DMS 273 (cell line): ENCODE results near the gene FBXW2.
A peak's percentile ranks its signal among the peaks of the same experiment; 100 is the strongest.
"Not testable (repeated sequence)": the region's sequence is repeated elsewhere in the genome, so short reads cannot be mapped to it uniquely, and the experiment has no call there.

Experiments used
- DNase-seq: peaks from one replicate; lab custom pipeline; 2025; ENCODE audit not compliant: unreplicated experiment; lab: John Stamatoyannopoulos, UW

Gene FBXW2

GRCh38 chr9:120746366-120746765 lies 46.9 kb downstream of the FBXW2 start:
- not testable (repeated sequence) for DNase-seq

- DNase-seq = no peak
Observed at GRCh38 chr9:120745278-120745677, 47.9 kb downstream of the FBXW2 start.

- DNase-seq = peak; percentile 70
Observed at GRCh38 chr9:120742951-120743416, 50.2 kb downstream of the FBXW2 start.

DNA sequence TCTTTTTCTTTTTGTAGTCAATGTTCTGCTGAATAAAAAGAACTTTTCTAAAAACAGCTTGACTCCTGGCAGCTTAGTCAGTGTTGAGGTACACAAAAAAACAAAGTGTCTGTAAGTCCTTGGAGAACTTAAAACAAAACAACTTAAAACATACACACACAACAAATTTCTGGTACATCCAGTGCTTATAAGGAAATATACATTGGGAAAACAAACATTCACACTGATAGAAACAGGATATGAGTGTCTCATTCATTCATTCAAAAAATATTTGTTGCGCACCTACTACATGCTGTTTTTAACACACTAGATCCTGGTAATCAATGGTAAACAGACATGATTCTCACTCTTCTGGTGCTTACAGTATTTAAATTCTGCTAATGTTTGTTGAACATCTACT lies 51.5 kb downstream of the FBXW2 start:
- no peak for DNase-seq

- no peak for DNase-seq
Observed at GRCh38 chr9:120741191-120741590, 52.0 kb downstream of the FBXW2 start.

DNA sequence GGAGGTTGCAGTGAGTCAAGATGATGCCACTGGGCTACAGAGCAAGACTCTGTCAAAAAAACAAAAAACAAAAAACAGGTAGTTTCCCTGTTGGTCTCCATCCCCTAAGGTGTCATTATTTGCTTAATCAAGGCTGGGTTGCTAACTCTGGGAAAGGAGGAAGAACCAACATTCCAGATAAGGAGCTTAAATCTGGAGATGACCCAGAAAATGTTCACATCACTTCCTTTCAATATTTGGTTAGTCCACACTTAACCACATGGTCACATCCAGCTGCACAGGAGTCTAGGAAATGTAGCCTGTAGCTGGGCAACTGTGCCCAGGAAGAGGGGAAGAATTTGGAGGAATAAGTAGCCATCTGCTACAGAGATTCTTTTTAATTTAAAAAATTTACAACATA lies 53.1 kb downstream of the FBXW2 start:
- peak; percentile 7 for DNase-seq

- DNase-seq = no peak
Observed at GRCh38 chr9:120737416-120738165, 55.6 kb downstream of the FBXW2 start.

- no peak for DNase-seq
Observed at GRCh38 chr9:120736881-120737280, 56.3 kb downstream of the FBXW2 start.

DNA sequence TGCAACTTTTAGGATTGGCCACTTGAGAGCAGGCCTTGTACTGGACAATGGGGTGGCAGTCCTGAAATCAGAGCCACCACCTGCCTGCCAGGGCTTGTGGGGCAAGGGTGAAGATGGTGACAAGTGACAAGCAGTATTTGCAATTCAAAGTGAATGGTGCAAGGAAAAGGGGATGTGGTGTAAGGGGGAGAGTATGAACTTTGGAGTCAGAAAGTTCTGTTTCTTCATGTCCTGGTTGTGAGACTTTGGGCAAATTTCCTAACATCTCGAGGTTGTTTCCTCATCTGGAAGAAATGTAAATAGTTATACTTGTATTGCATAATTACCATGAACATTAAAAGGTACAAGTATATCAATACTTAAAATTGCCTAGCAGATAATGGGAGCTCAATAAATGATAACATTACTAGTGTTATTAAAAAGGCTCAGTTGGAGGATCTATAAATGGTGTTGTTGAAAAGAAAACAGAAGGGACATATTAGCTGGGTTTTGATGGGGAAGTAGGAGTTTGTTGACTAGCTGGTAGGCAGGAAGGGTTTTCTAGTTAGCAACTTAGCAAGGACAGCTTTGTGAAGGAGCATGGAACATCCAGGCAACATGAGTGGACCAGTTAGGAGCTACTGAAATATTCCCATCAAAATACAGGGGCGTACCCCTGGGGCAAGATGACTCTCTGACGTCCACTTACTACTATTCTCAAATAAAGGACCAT lies 57.6 kb downstream of the FBXW2 start:
- no peak for DNase-seq

GRCh38 chr9:120734607-120735410 lies 58.4 kb downstream of the FBXW2 start:
- no peak for DNase-seq

GRCh38 chr9:120733190-120733589 lies 60.0 kb downstream of the FBXW2 start:
- DNase-seq = no peak

DNA sequence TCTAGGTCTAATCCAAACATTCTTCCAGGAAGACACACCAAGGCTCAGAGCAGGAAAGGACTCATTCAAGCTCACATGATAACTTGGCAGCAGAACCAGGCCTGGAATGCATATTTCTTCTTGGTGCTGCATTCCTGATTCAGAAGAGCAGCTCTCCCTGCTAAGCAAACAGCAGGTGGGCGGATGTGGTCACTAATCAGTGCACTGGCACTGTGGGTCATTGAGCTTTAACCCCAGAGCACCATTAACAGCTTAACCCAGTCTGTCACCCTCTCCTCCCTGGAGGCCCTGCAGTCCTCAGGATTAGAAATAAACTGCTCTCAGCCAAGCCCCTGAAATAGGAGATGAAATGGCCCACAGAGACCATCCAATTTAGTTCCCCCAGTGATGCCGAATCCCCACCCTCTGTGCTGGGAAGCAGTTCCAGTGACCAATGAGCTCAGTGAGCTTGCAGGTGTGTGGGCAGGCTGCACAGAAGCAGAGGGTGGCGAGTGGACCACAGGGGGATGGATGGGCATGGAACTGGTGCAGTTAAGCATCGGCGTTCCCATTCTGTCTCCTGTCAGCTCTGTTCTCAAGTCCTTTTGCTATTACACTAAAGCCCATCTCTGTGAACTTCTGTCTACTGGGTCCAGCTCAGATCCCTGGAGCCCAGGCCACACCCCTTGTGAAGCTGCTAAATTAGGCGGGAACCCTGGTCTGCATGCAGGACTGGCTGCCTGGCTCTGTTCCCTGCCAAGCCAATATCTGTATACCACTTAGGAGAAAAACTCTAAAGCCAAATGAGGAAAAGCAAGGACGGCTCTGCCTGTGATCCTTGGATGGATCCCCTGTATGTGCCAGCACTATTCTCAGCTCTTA lies 62.3 kb downstream of the FBXW2 start:
- no peak for DNase-seq

- peak; percentile 6 for DNase-seq
Observed at GRCh38 chr9:120729791-120730241, 63.4 kb downstream of the FBXW2 start.

- DNase-seq = no peak
Observed at GRCh38 chr9:120726484-120726883, 66.7 kb downstream of the FBXW2 start.

DNA sequence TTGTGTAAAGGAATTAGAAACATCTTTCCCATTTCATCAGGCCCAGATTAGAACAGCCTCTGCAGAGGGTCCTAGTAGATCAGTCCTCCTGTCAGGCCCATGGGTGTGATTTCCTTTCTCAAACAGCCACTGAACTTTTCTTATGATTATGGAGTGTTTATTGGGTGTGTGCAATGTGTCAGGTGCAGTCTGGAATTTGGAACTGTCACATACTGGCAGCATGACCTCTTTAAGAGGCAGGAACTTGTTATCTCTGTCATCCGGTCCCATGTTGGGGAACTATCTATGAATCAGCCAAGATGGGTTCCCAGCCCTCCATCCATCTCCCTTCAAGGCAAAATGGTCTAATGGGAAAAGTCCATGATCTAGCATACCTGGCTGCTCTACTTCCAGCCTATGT lies 67.3 kb downstream of the FBXW2 start:
- DNase-seq = no peak

DNA sequence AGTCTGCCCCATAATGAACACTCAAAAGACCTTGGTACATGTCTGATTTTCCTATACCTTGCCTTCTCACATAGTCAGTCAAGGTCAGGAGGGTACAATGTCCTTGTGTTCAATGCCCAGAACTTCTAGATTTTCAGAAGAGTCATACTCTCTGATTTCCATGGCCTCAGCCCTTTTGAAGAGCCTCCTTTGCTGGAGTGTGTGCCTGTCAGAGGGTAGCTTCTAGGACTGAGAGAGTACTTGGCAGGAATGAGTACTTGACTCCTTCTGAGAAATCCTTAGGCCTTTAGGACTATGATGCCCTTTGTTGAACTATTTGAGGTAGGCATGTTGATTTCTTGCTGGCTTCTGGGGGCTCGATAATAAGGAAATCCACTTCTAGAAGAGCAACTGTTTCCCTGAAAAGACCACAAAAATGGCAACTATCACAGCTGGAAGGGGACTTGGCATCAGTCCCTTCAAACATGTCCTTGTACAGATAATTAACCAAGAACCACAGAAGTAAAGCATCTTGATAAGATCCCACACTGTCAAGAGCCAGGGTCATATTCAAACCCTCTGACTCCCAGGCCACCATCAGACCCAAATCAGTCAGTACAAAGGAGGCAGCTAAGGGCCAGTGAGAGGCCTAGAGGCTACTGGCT lies 68.3 kb downstream of the FBXW2 start:
- no peak for DNase-seq

GRCh38 chr9:120723565-120723964 lies 69.7 kb downstream of the FBXW2 start:
- DNase-seq = no peak

GRCh38 chr9:120720404-120720803 lies 72.8 kb downstream of the FBXW2 start:
- DNase-seq = no peak

- DNase-seq = no peak
Observed at GRCh38 chr9:120718316-120718715, 74.9 kb downstream of the FBXW2 start.

DNA sequence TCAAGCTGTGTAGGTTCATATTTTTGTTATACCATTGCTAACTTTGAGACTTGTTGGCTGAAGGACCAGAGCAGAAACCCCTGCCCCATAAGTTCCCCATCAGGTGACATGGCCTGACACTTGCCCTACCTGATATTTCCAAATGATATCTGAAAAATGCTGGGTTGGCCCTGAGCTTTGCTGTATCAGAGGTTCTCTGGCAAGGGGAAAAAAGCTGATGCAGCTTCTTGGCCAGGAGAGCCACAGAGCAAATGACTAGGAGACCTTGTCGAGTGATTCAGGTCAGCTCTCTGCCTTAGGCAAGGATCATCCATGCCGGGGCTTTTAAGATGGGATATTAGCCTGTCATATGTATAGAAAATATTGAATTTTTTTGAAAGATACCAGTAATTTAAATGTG lies 76.0 kb downstream of the FBXW2 start:
- DNase-seq = no peak
